Caco-2 (cell line): ENCODE results near the gene MICAL3. TPM values are rescaled to one million over a fixed set of nuclear protein-coding genes. Genes with fewer than 3 reads are reported as not detected.
A peak's percentile ranks its signal among the peaks of the same experiment; 100 is the strongest.

Experiments
- BruUV-seq: library from RNA; stranded (reverse); fragments of 400-500 nt; replicated peaks from 2 replicates; lab custom pipeline; 2021; lab: Mats Ljungman, UMichigan
- CTCF ChIA-PET: fragments of 300-600 bp; sonication (Branson Sonifier 250); formaldehyde crosslinking; loops from one replicate; lab custom pipeline; 2022; ENCODE audit warnings: antibody characterized with exemption; lab: Charles Lee
- POLR2A ChIA-PET: fragments of 300-600 bp; sonication (Branson Sonifier 250); formaldehyde crosslinking; loops from one replicate; lab custom pipeline; 2022; ENCODE audit warnings: antibody characterized with exemption; lab: Charles Lee
- DNase-seq, 2 experiments: peaks; one replicate each; pipeline versions ENCODE4 v3.0.0 to v3.0.0-alpha.2; 2020 to 2022
- H3K27me3 ChIP-seq: replicated peaks from 2 replicates; pipeline ENCODE4 v1.6.0; 2011; ENCODE audit warnings: low read length; ENCODE audit not compliant: control insufficient read depth, insufficient read depth
- H3K36me3 ChIP-seq: 2 replicates; pipeline ENCODE4 v1.5.1; 2011; ENCODE audit warnings: low read length; ENCODE audit not compliant: control insufficient read depth, insufficient read depth
- H3K4me1 ChIP-seq: fragments of 250-450 bp; sonication (Bioruptor Pico); 2 replicates; pipeline ENCODE4 v1.5.1; 2020; ENCODE audit warnings: mild to moderate bottlenecking
- H3K4me3 ChIP-seq: 2 replicates; pipeline ENCODE4 v1.5.1; 2011; ENCODE audit warnings: low read depth, mild to moderate bottlenecking, control low read depth, low read length
- H3K9me3 ChIP-seq: fragments of 250-450 bp; sonication (Bioruptor Pico); 2 replicates; pipeline ENCODE4 v1.5.1; 2020; ENCODE audit warnings: mild to moderate bottlenecking, moderate library complexity
- H3K27ac Mint-ChIP-seq: one replicate; pipeline ENCODE4 v1.8.0; 2022; ENCODE audit warnings: mixed read lengths; ENCODE audit not compliant: unreplicated experiment
- H3K27me3 Mint-ChIP-seq: one replicate; pipeline ENCODE4 v1.8.0; 2022; ENCODE audit warnings: mixed read lengths; ENCODE audit not compliant: insufficient read depth, unreplicated experiment
- H3K36me3 Mint-ChIP-seq: one replicate; pipeline ENCODE4 v1.8.0; 2022; ENCODE audit warnings: mild to moderate bottlenecking, mixed read lengths; ENCODE audit not compliant: insufficient read depth, unreplicated experiment
- H3K4me1 Mint-ChIP-seq: one replicate; pipeline ENCODE4 v1.8.0; 2022; ENCODE audit warnings: low read depth, mixed read lengths; ENCODE audit not compliant: unreplicated experiment
- H3K4me3 Mint-ChIP-seq: one replicate; pipeline ENCODE4 v1.8.0; 2022; ENCODE audit warnings: mild to moderate bottlenecking, moderate library complexity, mixed read lengths; ENCODE audit not compliant: unreplicated experiment
- H3K9me3 Mint-ChIP-seq: one replicate; pipeline ENCODE4 v1.8.0; 2022; ENCODE audit warnings: mixed read lengths; ENCODE audit not compliant: unreplicated experiment
- intact Hi-C: fragments of 100-400 bp; cut with micrococcal nuclease; formaldehyde crosslinking; loops from one replicate; pipeline ENCODE4 v1.10.0; 2022; ENCODE audit not compliant: unreplicated experiment
- total RNA-seq: library from RNA; stranded (reverse); gene quantifications from 2 replicates; pipeline ENCODE4 v1.2.3, GENCODE V29; 2022
- TF ChIP-seq, protein P1 (sequence below), 2 experiments: fragments of 200-600 bp in 1 of 2; IDR thresholded peaks; 1 replicate in 1 of 2; 2 replicates in 1 of 2; pipeline versions ENCODE4 v1.5.1 to v1.8.0; 2011 to 2022; ENCODE audit warnings: antibody characterized with exemption in 1 of 2, control low read depth in 1 of 2, inconsistent platforms in 1 of 2, low read depth in 1 of 2, low read length in 1 of 2, mild to moderate bottlenecking in 1 of 2, moderate library complexity in 1 of 2; ENCODE audit not compliant: insufficient read depth in 1 of 2, severe bottlenecking in 1 of 2, unreplicated experiment in 1 of 2

Gene MICAL3
- total RNA-seq, 1 experiment from 2014 or later: 65.6 TPM

DNA sequence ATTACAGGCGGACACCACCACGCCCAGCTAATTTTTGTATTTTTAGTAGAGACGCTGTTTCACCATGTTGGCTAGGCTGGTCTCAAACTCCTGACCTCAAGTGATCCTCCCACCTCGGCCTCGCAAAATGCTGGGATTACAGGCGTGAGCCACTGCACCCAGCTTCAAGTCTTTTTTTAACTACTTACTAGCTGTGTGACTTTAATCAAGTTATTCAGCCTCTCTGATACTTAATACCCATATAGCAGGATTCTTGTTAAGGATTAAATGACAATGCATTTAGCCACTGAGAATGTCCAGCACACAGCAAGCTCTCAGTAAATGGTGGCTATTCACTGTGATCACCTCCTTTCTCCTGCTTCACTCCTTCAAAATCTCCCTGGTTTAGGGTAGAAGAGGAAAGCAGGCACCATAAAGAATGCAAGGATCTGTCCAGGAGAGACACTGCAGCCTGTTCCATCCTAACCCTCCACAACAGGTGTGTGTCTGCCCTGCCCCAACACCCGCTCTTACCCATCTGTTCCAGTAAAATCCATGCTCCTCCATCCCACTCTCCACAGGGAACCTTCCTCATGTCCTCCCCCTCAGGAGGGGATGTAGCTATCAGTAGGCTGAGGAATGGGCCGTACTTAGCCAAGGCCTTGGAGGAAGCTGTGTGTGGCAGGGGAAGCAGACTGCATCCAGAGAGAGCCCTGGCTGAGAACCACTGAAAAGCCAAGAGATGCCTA is 69.3 kb downstream of the MICAL3 start:
- no peaks in the 10 kb centered on the region for H3K27me3 Mint-ChIP-seq
- H3K9me3 ChIP-seq: no peaks in the 10 kb centered on the region
- H3K27me3 ChIP-seq: no peaks in the 10 kb centered on the region
- no peaks in the 10 kb centered on the region for H3K9me3 Mint-ChIP-seq
- no peak overlapping the region for H3K4me3 Mint-ChIP-seq
- H3K36me3 Mint-ChIP-seq: peaks cover 10% of the 10 kb centered on the region
- peaks cover 15% of the 10 kb centered on the region for H3K4me1 ChIP-seq
- TF ChIP-seq, protein P1, sequence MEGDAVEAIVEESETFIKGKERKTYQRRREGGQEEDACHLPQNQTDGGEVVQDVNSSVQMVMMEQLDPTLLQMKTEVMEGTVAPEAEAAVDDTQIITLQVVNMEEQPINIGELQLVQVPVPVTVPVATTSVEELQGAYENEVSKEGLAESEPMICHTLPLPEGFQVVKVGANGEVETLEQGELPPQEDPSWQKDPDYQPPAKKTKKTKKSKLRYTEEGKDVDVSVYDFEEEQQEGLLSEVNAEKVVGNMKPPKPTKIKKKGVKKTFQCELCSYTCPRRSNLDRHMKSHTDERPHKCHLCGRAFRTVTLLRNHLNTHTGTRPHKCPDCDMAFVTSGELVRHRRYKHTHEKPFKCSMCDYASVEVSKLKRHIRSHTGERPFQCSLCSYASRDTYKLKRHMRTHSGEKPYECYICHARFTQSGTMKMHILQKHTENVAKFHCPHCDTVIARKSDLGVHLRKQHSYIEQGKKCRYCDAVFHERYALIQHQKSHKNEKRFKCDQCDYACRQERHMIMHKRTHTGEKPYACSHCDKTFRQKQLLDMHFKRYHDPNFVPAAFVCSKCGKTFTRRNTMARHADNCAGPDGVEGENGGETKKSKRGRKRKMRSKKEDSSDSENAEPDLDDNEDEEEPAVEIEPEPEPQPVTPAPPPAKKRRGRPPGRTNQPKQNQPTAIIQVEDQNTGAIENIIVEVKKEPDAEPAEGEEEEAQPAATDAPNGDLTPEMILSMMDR (IDR thresholded peaks at IDR 0.05; ENCODE audit: insufficient read depth in 1 of 2, low read depth in 1 of 2, low read length in 1 of 2, severe bottlenecking in 1 of 2, unreplicated experiment in 1 of 2): no peak
- BruUV-seq: no TSS peak
- CTCF ChIA-PET: interaction anchor here (0.6 to 1.2 kb wide), 2 partner anchors 57 to 69 kb away, joined by 3 read pairs; partner anchors contain the start of gene MICAL3
- no peaks in the 10 kb centered on the region for H3K36me3 ChIP-seq
- no peak overlapping the region for H3K4me3 ChIP-seq
- POLR2A ChIA-PET: no interaction called here
- H3K27ac Mint-ChIP-seq: peak overlapping the region; percentile 73
- H3K4me1 Mint-ChIP-seq: peaks cover 25% of the 10 kb centered on the region
- DNase-seq: no peak
- intact Hi-C loops: no loop called here

DNA sequence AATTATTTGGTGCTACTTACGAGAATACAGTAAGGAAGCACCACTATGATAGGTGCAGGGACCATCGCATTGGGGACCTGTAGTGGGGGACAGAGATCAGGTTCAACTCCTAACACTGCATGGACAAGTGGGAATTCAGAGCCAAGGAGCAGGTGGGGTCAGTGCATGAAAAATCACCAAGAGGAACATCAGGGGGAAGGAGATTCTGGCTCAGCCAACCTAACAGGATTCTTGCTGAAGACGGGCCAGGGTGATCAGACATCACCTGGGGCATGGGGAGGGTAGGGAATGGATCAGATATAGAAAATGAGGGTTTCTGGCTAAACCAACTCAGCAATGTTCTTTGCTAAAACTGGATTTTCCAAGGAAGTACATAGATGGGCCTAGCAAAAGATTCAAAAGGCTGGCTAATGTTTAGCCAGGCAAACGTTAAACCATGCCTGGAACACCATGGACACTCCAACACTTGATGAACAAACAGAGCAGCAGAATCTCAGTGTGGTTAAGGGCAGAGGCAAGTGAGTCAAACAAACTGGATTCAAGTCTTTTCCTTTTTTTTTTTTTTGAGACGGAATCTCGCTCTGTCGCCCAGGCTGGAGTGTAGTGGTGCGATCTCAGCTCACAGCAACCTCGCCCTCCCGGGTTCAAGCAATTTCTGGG is 70.0 kb downstream of the MICAL3 start:
- Histone ChIP-seq H3K4me1 (peaks cover 15% of the 10 kb centered on the region), H3K4me3 (no peak overlapping the region), H3K9me3 (no peaks in the 10 kb centered on the region), H3K36me3 (no peaks in the 10 kb centered on the region), H3K27me3 (no peaks in the 10 kb centered on the region)
- Mint-ChIP-seq H3K27me3 (no peaks in the 10 kb centered on the region), H3K4me1 (peaks cover 30% of the 10 kb centered on the region), H3K36me3 (peaks cover 10% of the 10 kb centered on the region), H3K4me3 (peak overlapping the region; percentile 3), H3K9me3 (no peaks in the 10 kb centered on the region), H3K27ac (peak overlapping the region; percentile 73)
- TF ChIP-seq, protein P1 (IDR thresholded peaks at IDR 0.05; ENCODE audit: insufficient read depth in 1 of 2, low read depth in 1 of 2, low read length in 1 of 2, severe bottlenecking in 1 of 2, unreplicated experiment in 1 of 2): no peak
- intact Hi-C loops: no loop called here
- ChIA-PET CTCF (no interaction called here), POLR2A (no interaction called here)
- BruUV-seq: no TSS peak
- DNase-seq: peak in 1 of 2 experiments; percentile 35

DNA sequence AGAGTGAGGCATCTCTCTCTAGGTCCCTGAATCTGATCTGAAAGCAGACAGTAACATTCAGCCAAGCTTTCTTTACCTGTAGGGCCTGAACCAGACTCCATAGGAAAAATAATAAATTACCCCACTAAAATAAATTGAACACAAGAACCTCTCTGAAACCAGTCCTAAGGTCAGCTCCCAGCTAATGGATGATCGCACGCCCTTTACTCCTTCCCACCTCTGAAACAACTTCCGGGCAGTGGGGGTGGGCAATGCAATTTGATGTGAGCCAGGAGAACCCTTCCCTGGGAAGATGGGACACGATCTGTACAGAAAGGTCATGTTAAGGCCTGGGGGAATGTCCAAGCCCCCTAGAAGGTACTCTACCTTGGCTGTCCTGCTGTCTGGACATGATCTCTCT is 71.2 kb downstream of the MICAL3 start:
- Mint-ChIP-seq H3K9me3 (no peaks in the 10 kb centered on the region), H3K27ac (no peak overlapping the region), H3K4me3 (no peak overlapping the region), H3K4me1 (peaks cover 30% of the 10 kb centered on the region), H3K27me3 (no peaks in the 10 kb centered on the region), H3K36me3 (peaks cover 7% of the 10 kb centered on the region)
- Histone ChIP-seq H3K4me1 (peaks cover 15% of the 10 kb centered on the region), H3K9me3 (no peaks in the 10 kb centered on the region), H3K4me3 (no peak overlapping the region), H3K27me3 (no peaks in the 10 kb centered on the region), H3K36me3 (no peaks in the 10 kb centered on the region)
- TF ChIP-seq, protein P1 (IDR thresholded peaks at IDR 0.05; ENCODE audit: insufficient read depth in 1 of 2, low read depth in 1 of 2, low read length in 1 of 2, severe bottlenecking in 1 of 2, unreplicated experiment in 1 of 2): no peak
- ChIA-PET CTCF (no interaction called here), POLR2A (no interaction called here)
- no peak for DNase-seq
- intact Hi-C loops: no loop called here
- no TSS peak for BruUV-seq
